ENCODE measurements around the gene CHD1L.

Gene CHD1L

DNA sequence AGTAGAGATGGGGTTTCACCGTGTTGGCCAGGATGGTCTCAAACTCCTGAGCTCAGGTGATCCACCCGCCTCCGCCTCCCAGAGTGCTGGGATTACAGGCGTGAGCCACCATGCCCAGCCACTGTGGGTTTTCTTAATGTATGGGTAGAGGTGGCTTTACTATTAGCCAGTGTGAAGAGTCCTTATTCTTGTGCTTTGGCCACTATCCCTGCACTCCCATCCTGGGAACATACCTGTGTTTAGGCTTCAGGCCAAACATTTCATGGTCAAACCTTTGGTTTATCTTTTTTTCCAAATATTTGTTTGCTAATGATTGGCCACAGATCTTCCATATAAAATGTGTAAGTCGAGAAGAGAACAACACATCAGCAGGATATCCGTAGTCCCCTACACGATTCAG lies 33.9 kb upstream of the CHD1L start:
- H3K4me3 ChIP-seq (ENCODE audit: low read depth, low read length): no peak overlapping the region
- DNase-seq (ENCODE audit: low read depth, low spot score): no peak
- TF ChIP-seq, protein P1, sequence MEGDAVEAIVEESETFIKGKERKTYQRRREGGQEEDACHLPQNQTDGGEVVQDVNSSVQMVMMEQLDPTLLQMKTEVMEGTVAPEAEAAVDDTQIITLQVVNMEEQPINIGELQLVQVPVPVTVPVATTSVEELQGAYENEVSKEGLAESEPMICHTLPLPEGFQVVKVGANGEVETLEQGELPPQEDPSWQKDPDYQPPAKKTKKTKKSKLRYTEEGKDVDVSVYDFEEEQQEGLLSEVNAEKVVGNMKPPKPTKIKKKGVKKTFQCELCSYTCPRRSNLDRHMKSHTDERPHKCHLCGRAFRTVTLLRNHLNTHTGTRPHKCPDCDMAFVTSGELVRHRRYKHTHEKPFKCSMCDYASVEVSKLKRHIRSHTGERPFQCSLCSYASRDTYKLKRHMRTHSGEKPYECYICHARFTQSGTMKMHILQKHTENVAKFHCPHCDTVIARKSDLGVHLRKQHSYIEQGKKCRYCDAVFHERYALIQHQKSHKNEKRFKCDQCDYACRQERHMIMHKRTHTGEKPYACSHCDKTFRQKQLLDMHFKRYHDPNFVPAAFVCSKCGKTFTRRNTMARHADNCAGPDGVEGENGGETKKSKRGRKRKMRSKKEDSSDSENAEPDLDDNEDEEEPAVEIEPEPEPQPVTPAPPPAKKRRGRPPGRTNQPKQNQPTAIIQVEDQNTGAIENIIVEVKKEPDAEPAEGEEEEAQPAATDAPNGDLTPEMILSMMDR (IDR thresholded peaks at IDR 0.05; ENCODE audit: low read depth, low read length): no peak
- in situ Hi-C loops (cut with HindIII; ENCODE audit: low sequenced_read_pairs): no loop called here

DNA sequence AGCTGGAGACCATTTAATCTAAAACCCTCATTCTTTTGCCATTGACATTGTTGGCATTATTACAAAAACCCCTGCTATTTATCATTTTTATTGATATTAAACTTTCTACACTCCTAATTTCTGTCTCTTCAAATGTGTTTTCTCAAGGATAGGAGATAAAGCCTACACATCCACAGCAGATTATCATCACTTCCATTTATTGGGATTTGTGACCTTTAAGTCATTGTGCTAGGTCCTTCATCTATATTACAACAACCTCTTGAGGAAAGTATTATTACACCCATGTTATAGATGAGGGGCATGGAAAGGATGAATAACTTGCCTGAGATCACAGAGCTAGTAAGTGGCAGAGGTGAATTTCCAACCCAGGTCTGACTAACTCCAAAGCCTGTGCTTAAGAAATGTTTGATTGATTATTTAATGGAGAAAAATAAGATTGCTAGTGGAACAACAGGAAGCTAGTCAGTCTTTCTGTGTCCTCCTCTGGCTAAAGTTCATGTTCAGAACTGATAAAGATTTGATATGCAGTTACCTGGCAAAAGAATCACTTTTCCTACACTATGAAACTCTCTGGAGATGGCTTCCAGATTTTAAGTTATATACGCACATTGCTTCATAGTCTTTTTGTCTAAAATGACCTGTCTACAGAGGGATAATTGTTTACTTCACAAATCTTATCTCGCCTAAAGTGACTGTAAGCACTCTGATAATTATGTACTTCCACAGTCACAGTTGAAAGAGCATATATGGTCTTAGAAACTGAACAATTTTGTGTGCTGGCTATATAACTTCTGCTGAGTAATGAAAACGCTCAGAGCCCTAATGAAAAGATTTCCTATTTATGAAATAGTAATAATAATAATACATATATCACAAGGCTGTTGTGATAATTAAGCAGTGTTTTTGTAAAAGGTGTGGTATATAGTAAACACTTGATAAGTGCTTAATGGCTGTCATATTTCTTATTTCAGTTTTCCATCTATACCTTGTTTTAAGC lies 32.4 kb upstream of the CHD1L start:
- DNase-seq (ENCODE audit: low read depth, low spot score): no peak
- in situ Hi-C loops (cut with HindIII; ENCODE audit: low sequenced_read_pairs): no loop called here
- no peak overlapping the region for H3K4me3 ChIP-seq (ENCODE audit: low read depth, low read length)
- TF ChIP-seq, protein P1 (IDR thresholded peaks at IDR 0.05; ENCODE audit: low read depth, low read length): no peak

- in situ Hi-C loops (cut with HindIII; ENCODE audit: low sequenced_read_pairs): no loop called here
- H3K4me3 ChIP-seq (ENCODE audit: low read depth, low read length): no peak overlapping the region
- no peak for DNase-seq (ENCODE audit: low read depth, low spot score)
- TF ChIP-seq, protein P1 (IDR thresholded peaks at IDR 0.05; ENCODE audit: low read depth, low read length): no peak
Measured at GRCh38 chr1:147210987-147211386, 31.5 kb upstream of the CHD1L start.

DNA sequence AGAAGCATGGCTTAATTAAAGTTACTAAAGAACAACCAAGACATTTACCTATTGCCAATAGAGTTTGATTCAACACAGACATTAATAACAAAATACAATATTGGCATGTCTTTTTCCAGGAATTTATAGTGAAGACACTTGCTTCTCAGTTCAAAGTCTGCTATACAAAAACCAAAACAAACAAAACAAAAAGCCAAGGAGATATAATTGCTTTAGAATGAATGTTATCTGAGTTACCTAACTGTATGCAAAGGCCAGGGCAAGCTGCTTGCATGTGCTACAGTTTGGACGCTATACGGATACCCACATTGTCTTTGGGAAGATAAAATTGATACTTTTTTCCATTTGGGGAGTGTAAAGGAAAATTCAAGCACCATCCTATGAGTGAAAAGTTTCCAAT lies 30.9 kb upstream of the CHD1L start:
- no peak overlapping the region for H3K4me3 ChIP-seq (ENCODE audit: low read depth, low read length)
- TF ChIP-seq, protein P1 (IDR thresholded peaks at IDR 0.05; ENCODE audit: low read depth, low read length): no peak
- no peak for DNase-seq (ENCODE audit: low read depth, low spot score)
- in situ Hi-C loops (cut with HindIII; ENCODE audit: low sequenced_read_pairs): no loop called here

DNA sequence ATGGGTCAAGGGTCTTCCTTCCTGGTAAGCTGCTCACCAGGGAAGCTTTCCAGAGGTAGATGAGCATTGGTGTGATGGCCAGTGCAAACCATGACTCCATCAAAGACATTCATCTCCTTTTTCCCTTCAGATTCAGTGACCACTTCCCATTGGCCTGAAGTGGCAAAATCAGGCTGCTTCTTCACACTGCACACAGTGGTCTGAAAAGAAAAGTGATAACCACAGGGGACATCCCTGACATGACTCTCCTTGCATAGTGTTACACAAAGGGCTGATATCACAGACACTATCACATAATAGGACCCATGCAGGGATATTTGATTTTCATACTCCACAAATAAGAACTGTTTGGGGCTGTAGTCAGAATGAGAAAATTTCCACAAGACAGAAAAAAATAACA lies 29.2 kb upstream of the CHD1L start:
- no peak overlapping the region for H3K4me3 ChIP-seq (ENCODE audit: low read depth, low read length)
- no peak for DNase-seq (ENCODE audit: low read depth, low spot score)
- in situ Hi-C loops (cut with HindIII; ENCODE audit: low sequenced_read_pairs): no loop called here
- TF ChIP-seq, protein P1 (IDR thresholded peaks at IDR 0.05; ENCODE audit: low read depth, low read length): no peak

DNA sequence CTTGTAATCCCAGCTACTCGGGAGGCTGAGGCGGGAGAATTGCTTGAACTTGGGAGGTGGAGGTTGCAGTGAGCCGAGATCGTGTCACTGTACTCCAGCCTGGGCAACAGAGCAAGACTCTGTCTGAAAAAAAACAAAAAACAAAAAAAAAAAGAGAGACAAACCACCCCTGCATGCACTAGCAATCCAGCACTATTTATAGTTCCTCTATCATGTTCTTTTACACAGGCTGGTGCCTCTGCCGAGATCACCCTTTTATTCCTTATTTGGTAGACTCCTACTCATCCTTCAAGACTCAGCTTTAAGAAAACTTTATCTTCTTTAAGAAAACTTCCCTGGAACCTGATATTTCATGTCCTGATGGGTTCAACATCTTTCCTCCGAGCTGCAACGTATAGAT lies 28.2 kb upstream of the CHD1L start:
- H3K4me3 ChIP-seq (ENCODE audit: low read depth, low read length): no peak overlapping the region
- TF ChIP-seq, protein P1 (IDR thresholded peaks at IDR 0.05; ENCODE audit: low read depth, low read length): no peak
- DNase-seq (ENCODE audit: low read depth, low spot score): no peak
- in situ Hi-C loops (cut with HindIII; ENCODE audit: low sequenced_read_pairs): no loop called here
